NCI-H345 (cell line): Measurements from ENCODE around the gene SOAT1.
"Not testable (repeated sequence)": the region's sequence is repeated elsewhere in the genome, so short reads cannot be mapped to it uniquely, and the experiment has no call there.

Experiments
- DNase-seq: peaks from one replicate; lab custom pipeline; 2025; lab: John Stamatoyannopoulos, UW

The SOAT1 gene

DNA sequence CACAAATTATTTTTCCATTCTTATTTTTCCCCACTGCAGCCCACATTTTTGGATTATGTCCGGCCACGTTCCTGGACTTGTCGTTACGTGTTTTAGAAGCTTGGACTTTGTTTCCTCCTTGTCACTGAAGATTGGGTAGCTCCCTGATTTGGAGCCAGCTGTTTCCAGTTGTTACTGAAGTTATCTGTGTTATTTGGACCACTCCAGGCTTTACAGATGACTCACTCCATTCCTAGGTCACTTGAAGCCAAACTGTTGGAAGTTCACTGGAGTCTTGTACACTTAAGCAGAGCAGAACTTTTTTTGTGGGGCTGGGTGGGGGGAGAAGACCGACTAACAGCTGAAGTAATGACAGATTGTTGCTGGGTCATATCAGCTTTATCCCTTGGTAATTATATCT is 59.9 kb downstream of the SOAT1 start:
- no peak for DNase-seq

DNA sequence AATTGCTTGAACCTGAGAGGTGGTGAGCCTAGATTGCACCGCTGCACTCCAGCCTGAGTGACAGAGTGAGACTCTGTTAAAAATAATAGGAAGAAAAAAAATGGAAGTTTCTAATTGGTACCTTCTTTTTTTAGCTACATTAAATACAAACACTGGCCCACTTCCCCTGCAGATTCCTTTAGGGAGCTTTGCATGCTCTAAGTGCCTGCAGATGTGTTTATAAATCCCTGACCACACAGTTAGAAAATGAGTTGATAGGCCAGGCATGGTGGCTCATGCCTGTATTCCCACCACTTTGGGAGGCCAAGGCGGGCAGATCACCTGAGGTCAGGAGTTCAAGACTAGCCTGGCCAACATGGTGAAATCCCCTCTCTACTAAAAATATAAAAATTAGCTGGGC is 68.0 kb downstream of the SOAT1 start:
- DNase-seq, result not testable (repeated sequence)

DNA sequence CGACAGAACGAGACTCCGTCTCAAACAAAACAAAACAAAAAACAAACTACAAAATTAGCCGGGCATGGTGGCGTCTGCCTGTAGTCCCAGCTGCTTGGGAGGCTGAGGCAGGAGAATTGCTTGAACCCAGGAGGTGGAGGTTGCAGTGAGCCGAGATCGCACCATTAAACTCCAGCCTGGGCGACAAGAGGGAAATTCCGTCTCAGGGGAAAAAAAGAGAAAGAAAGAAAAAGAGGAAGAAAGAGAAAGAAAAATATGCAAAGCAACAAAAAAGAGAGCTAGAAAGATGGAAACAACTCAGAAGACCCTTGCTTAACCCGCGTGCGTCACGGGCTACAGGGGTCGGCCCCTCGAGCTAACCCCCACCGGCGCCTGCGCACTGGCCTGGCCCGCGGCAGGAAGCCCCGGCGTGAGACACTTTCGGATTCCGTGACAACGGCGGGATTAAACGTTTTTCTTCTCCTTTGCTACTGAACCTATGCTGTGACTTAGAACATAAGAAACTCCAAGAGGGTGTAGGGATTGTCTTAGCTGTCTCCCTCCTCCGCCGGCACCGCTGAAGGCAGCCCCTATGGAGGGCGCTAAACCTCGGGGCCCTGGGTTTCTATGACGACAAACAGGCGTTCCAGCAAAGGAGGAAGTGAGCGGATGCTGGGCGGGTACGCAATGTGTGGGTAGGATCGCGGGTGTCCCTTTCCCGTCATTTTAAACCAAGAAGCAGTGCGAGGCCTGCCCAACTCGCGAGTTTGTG is 71.9 kb downstream of the SOAT1 start, which contains the start of gene AXDND1:
AXDND1 (plus strand) TSS at position 630 of the 751 bp plus-strand sequence. CDS start 539 bp downstream, outside the sequence.
- DNase-seq, result peak; percentile 79

DNA sequence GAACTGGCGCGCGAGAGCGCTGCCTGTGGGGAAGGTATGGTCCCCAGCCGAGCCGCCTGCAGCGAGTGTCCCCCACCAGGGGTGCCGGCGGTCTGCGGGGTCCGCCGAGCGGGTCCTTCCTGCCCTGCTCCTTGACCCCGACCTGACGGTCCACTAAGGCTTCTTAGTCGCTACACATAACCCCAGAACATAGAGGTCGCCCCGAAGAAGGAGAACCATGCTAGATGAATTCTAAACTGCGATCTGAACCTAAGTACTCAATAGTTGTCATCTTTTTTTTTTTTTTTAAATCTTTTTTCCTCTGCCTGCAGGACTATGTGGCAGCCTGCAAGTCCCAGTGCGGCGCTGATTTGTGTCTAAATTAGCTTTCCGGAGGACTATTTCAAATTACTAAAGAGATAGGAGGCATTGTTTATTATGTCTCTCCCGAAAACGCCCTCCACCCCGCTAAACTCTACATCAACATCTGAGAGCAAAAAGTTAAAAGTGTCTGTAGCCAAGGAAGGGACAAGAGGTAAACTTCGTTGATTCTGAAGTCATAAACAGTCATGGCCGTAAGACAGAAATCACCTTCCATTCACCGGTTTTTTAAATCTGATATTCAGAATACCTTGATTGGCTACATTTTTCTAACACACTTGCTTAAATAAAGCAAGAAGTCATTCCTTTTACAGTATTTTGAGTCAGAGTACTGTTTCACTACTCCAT is 72.7 kb downstream of the SOAT1 start:
- DNase-seq, result no peak

DNA sequence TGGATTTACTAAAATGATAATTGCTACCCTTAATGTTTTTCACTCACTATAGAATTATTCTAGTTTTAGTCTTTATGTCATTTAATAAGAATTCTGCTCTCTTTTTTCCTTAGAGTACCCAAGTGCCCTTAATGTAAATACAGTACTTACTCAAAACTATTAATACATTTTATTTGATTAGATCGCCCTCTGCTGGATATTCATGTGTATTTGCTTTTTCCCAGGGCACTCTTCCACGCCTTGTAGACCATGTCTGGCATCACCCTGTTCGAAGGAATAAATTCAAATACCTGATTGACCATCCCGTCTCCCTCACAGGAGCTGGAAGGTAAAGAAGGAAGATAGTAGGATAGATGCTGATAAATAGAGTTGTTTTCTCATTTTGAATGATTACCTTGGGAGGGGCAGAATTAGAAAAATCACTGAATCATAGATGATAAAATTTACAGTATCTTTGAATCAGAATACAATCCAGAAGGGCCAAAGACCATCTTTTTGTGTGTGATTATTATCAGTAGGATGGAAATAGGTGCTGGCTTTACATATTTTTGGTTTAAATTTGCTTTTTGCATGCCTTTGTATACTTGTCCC is 76.2 kb downstream of the SOAT1 start:
- peak; percentile 83 for DNase-seq

DNA sequence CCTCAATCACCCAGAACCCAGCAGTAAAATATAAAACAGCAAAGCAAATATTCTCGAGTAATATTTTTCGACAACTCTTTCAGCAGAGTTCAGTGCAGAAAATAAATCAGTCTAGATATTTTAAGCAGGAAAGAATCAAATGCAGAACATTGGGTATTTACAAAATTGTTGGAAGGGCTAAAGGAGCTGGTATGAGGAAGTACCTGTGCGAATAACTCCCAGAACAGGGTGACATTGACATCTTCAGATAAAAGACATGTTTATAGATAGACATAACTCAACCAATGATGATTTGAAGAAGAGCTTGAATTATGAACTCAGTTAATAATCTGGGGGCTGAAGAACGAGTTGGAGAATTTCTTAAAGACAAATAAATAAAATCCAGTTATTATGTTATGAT is 78.6 kb downstream of the SOAT1 start:
- DNase-seq, result no peak

DNA sequence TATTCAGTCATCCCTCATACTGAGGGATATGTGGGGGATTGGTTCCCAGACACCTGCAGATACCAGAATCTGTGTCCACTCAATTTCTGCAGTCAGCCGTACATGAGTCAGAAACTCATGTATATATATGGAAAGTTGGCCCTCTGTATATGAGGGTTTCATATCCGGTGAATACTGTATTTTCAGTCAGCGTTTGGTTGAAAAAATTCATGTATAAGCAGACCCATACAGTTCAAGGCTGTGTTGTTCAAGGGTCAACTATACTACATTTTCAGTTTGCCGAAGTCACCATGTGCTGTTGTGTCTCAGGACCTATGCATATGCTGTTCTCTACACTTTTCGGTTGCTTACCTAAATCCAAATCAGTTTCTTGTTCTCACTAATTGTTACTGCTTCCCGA is 82.6 kb downstream of the SOAT1 start:
- DNase-seq, result no peak

DNA sequence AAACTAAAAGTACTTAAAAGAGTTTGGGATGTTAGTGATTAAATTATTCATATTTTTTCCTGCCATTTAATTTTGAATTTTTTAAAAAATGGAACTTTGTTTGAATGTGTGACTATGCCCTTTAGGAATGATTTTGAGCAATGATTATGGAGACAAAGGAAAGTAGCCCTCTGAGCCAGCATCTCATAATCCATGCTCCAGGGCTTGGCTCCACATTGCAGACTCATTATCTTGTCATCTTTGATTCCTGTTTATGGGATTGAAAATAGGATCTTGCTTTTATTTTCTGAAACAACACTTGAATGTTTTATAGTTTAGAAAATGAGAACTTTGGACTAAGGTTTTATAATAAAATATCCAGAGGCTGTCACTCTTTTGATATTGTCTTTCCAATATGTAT is 86.7 kb downstream of the SOAT1 start:
- DNase-seq, result no peak

DNA sequence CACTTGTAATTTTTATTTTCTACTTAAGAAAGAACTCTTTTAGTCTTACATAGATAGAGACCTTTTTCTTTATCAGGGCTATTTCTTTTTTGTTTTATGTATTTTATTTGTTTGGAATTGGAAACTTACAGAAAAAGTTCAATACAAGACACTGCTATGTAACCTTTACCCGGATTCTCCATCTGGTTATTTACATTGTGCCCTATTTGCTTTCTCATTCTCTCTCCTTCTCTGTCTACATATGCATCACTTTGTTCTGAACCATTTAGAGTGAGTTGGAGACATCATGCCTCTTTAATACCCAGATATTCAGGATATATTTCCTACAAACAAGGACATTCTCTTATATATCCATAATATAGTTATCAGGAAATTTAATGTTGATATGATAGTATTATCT is 90.4 kb downstream of the SOAT1 start:
- no peak for DNase-seq

DNA sequence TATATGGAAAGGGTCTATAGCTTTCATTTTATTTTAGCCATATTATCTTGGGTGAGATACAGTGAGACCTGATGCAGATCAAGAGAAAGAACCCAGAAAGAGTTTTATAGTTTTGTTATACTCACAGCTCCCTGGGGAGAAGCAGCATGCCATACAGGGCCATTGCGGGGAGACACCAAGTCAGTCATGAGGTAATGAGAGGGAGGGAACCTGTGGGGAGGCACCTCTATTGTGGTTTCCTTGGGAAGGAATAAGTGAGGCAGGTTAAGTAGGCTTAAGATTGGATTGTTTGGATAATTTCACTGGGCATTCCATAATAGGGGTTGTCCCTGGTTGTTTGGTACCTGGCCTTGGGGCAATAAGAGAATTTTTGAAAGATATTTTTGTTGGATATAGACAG is 91.9 kb downstream of the SOAT1 start:
- DNase-seq, result no peak

DNA sequence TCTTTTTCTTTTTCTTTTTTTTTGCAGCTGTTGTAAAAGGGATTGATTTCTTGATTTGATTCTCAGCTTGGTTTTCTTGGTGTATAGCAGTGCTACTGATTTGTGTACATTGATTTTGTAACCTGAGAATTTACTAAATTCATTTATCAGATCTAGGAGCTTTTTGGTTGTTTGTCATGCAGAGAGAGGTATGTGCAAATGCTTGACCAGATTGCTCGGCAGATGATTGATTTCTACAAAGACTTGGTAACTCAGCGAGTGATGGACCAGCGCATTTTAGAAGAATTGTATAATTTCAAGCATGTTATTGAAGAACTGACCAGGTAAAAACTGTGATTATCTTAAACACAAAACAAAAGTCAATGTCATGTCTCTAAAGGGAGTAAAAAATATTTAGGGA is 100.1 kb downstream of the SOAT1 start:
- no peak for DNase-seq

DNA sequence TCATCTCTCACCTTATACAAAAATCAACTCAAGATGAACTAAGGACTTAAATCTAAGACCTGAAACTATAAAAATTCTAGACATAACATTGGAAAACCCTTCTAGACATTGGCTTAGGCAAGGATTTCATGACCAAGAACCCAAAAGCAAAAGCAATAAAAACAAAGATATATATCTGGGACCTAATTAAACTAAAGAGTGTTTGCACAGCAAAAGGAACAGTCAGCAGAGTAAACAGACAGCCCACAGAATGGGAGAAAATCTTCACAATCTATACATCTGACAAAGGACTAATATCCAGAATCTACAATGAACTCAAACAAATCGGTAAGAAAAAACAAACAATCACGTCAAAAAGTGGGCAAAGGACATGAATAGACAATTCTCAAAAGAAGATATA is 105.8 kb downstream of the SOAT1 start:
- DNase-seq, result not testable (repeated sequence)
